Pons (tissue), 1 donor: ENCODE data around the gene TGFBR3.
"Not testable (repeated sequence)": the region's sequence is repeated elsewhere in the genome, so short reads cannot be mapped to it uniquely, and the experiment has no call there.

ENCODE experiments used
- DNase-seq: peaks from one replicate; pipeline ENCODE4 v3.0.0-alpha.2; 2016; ENCODE audit warnings: low spot score

TGFBR3 gene

GRCh38 chr1:91682882-91683597, 202.9 kb downstream of the TGFBR3 start:
- DNase-seq, result no peak

DNA sequence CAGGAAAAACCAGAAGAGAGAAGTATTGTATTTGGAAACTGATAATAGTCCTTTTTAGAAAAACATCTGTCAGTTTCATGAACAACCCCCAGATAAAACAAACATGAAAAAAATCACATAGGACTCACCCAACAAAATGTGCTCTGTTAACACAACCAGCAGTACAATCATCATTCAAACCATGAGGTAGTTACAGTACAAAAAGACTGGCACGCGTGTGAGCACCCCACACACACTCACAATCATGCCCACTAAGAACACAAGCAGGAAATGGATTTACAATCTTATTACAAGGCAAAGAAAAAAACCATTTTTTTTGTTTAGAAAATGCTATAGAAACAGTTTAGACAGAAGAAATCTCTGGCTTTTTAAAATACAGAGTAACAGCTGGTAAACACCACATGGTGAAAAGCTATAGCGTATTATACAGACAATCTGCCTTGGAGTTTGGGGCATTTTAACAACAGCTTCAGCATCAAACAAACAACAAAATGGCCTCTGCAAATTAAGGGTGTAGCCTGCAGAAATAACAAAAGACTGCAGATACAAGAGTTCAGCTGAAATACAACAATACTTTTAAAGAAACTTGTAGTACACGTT, 205.3 kb downstream of the TGFBR3 start:
- no peak for DNase-seq

- DNase-seq, result no peak
Measured at GRCh38 chr1:91679446-91679845, 206.5 kb downstream of the TGFBR3 start.

DNA sequence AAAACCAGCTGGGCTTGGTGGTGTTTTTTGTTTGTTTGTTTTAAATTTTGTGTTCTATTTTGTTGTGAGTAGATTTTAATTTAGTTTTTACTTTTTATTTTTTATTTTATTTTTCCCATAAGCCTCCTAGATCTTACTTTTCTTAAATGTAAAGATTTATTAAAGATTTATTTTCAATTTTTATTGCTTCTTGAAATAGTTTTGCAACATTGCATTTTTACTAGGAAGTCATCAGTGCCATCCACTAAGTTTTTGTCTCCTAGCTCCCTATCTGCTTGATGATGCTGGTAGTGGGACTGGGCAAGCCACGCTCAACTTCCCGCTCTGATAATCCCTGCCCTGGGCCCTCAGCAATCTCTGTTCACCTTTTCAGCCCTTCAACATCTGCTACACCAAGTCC, 209.9 kb downstream of the TGFBR3 start:
- DNase-seq, result no peak

GRCh38 chr1:91674107-91674506, 211.8 kb downstream of the TGFBR3 start:
- no peak for DNase-seq

- no peak for DNase-seq
Measured at GRCh38 chr1:91673613-91674012, 212.3 kb downstream of the TGFBR3 start.

DNA sequence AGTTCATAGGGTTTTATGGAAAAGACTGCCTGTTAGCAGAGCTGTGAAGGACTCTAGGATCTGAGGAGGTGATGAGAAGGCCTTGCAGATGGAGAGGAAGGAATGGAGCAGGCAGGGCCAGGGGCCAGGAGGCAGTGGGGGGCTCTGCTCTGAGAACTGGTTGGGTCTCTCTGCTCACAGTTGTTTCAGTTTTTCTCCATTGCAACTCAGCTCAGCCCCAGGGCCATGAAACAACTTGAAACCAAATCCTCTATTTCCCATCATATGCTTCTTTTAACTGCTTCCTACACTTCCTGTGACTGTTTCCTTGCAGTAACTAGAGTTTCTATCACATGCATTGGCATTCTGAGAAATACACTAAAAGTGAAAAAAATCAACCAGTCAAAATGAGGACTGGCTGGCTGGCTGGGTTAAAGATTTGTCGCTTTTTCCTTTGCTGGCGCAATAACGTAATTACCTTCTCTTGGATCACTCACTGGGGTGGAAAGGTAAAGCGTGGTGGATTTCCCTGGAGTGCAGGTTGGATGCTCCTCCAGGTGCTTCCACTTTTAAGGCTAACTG, 213.3 kb downstream of the TGFBR3 start:
- no peak for DNase-seq

- DNase-seq, result no peak
Measured at GRCh38 chr1:91670781-91671180, 215.2 kb downstream of the TGFBR3 start.

DNA sequence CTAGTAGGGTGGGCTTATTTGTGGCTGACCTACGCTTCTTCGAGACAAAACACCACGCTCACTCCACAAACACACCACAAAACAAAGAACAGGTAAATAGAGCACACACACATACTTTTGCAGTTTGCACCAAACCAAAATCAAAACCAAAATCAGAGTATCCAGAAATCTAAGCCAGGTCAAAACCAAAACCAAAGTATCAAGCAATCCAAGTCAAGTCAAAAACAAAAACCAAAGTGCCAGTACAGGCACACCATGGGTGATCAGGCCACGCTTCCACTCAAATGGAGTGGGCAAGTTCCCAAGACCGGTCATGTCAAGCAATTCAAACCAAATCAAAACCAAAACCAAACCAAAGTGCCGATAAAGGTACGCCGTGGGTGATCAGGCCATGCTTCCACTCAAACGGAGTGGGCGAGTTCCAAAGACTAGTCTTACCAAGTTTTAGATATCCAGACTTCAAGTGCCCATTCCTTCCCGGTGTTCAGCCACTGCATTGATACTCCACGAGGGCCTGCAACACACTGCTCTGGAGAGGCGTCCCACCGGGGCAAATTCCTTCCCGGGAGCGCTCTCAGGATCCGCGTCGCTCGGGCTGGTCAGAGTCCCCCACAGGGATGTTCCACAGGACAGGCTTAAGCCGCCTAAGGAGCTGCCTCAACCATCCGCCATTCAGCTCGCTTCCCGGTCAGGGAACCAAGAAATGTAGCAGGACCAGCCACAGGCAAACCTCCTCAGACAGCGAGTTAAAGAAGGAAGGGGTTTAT, 216.2 kb downstream of the TGFBR3 start:
- DNase-seq, result no peak

DNA sequence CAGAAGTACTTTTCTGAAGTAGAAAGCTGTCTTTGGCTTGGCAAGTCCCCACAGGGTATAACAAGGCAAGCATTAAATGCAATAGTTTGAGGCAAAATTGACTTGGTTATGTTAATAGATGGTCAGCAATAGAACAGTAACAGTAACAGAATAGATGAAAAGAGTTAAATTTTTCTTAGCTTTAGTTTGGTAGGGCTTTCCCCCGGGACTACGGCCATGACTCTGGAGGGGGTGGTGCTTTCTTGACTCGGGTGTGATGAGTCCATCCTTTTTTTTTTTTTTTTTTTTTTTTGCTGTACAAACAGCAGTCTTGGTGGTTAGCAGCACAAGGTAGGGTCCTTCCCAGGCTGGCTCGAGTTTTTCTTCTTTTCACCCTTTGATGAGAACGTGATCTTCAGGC, 219.3 kb downstream of the TGFBR3 start:
- not testable (repeated sequence) for DNase-seq

GRCh38 chr1:91661121-91661520, 224.8 kb downstream of the TGFBR3 start:
- no peak for DNase-seq

DNA sequence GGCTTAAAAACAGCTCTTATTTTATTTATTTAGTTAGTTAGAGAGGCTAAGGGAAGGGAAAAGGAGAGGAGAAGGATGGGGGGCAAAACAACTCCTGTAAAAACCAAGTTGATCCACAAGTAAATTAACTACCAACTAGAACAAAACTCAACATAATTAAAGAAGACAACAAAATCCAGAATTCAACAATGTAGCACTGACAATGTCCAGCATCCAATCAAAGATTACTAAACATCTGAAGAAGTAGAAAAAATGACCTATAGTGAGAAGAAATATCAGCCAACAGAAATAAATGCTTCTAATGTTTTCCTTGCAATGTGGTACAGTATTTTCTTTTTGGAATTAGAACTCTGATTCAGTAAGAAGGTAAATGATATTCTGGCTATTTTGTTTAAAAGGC, 225.2 kb downstream of the TGFBR3 start:
- no peak for DNase-seq

DNA sequence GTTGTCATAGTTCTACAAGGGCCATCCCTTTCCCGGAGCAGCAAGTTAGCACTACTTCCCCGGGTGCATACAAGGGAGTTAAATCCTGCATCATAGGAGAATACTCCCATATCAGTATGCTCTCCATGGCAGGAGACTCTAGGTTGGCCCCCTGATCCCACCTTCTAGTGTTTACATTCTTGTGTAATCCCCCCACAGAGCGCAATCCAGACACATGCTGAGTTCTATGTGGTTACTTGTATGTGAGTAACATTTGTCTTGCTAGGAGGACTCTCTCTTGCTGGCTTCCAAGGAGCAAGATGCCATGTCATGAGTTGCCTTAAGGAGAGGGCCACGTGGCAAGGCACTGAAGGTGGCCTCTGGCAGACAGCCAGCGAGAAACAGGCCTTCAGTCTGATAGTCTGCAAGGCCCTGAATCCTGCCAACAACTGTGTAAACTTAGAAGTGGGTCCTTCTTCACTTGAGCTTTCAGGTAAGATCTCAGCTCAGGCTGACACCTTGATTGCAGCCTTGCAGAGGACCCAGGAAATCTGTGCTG, 230.0 kb downstream of the TGFBR3 start:
- no peak for DNase-seq

GRCh38 chr1:91653183-91653582, 232.8 kb downstream of the TGFBR3 start:
- DNase-seq, result no peak

DNA sequence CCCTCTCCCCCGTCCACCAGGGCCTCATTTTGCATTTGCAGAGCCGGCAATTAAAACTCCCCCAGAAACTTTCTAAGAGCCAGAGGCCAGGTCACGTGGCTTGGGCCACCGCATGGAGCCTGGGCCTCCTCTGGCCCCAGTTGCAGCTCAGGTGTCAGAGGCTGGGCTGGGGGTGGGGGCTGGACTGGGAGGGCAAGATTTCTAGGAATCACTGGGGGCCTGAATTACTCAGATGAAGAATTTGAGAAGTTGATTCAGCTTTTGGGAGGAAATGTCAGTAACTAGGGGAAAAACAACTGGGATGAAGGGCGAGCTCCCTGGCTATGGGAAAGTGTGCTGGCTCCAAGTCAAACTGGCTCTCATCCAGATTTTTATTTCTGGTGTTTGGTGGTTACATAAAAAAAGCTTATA, 234.3 kb downstream of the TGFBR3 start:
- DNase-seq, result no peak

- DNase-seq, result no peak
Measured at GRCh38 chr1:91651243-91651642, 234.7 kb downstream of the TGFBR3 start.

DNA sequence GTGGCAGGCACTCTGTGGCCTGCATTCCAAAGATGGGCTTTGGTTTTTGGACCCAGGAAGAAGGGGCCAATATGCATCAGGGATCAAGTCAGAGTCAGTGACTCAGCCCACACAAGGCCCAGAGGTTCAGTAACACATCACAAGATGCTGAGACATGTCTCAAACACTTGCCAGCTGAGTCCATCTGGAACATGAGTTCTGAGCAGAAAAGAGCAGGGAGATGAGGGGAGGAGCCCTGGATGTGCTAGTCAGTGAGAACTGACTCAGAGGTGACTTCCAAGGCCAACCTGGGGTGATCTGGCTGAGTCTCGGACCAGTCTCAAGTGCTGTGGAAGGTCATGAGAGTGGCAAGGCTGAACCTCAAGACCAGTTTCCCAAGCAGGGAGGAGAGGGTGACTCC, 235.2 kb downstream of the TGFBR3 start:
- peak; percentile 4 for DNase-seq

GRCh38 chr1:91647061-91647460, 238.9 kb downstream of the TGFBR3 start:
- DNase-seq, result no peak

DNA sequence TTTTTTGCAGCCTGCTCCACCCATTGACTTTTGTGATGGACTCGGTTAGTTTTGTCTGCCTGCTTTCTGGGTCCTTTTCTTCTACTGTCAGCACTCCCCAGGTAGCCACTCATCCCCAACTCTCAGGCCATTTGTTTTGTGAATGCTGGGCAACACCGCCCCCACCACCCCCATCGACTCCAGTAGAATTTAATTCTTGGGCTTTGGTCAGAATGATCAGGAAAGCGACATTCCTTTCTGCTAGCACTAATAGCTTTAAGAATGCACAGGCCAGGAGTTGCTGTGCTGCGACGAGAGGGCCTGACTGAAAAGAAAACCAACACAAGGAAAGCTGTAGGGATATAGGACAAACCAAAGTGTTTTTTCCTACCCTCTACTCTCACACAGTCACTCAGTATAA, 240.9 kb downstream of the TGFBR3 start:
- DNase-seq, result no peak

DNA sequence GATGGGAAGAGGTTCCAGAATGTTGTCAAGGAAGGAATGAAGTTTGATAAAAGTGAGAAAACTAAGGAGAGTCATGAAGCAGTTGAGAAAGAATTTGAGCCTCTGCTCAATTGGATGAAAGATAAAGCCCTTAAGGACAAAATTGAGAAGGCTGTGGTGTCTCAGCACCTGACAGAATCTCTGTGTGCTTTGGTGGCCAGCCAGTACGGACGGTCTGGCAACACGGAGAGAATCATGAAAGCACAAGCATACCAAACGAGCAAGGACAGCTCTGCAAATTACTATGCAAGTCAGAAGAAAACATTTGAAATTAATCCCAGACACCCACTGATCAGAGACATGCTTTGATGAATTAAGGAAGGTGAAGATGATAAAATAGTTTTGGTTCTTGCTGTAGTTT, 242.5 kb downstream of the TGFBR3 start:
- DNase-seq, result no peak

GRCh38 chr1:91640877-91641526, 244.9 kb downstream of the TGFBR3 start:
- no peak for DNase-seq

DNA sequence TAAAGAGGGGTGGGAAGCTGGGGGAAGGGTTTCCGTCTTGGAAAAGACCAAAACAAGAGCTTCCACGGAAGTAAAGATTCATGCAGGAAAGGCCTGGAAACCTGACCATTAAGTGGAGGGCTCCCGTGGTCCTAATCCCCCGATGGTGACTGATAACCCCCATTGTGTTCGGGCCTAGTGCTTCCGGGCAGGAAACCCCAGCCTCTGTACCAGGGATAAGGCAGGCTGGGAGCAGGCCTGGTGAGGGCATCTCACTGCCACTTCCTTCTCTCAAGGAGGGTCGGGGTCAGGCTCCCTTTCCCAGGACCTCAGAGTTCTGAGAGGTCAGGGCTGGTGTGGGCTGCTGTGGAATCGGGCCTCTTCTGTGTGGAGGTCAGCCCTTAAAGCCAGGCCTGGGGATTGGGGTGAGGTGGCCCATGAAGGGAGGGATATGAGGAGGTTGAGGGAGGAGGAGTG, 248.4 kb downstream of the TGFBR3 start:
- DNase-seq, result no peak
